ENCODE data around the gene CCDC71.

CCDC71 gene

DNA sequence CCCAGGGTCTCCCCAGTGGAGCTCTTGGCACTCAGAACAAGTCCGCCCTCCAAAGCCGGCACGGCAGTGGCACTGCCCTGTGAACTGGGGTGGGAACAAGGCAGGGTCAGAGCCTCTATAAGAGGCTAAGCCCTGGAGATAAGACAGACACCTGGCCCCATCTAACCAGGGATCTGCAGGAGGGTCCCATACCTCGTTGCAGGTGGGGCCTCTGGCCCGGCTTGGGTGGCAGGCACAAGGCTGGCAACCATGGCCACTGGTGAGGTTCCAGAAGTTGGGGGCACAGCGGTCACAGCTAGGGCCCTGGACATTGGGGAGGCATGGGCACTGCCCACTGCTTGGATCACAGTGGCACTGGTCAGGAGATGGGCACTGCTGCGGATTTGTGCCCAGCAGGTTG, 41.9 kb downstream of the CCDC71 start:
- Histone ChIP-seq H3K4me2 (ENCODE audit: low read length) (no peak overlapping the region), H3K79me2 (ENCODE audit: control insufficient read depth, low read length) (peaks cover 13% of the 10 kb centered on the region), H3K4me3 (ENCODE audit: low read length) (no peak overlapping the region), H3K4me1 (ENCODE audit: control insufficient read depth, low read length) (peaks cover 21% of the 10 kb centered on the region), H3F3A (ENCODE audit: control insufficient read depth, insufficient read depth) (peaks cover 9% of the 10 kb centered on the region), H4K20me1 (ENCODE audit: control insufficient read depth, insufficient read depth, low read depth, low read length) (no peaks in the 10 kb centered on the region), H3K27me3 (ENCODE audit: control insufficient read depth, low read length) (no peaks in the 10 kb centered on the region), H3K27ac (ENCODE audit: low read depth, low read length) (no peak overlapping the region), H3K36me3 (ENCODE audit: control insufficient read depth, low read length) (peaks cover 8% of the 10 kb centered on the region), H3K9me3 (ENCODE audit: control insufficient read depth, insufficient read depth, low read length) (no peaks in the 10 kb centered on the region), H3K9me2 (replicated peaks; ENCODE audit: control insufficient read depth, low read length) (no peaks in the 10 kb centered on the region)
- no peak for TF ChIP-seq EZH2phosphoT487 (IDR thresholded peaks at IDR 0.05; ENCODE audit: borderline replicate concordance, low read length)
- TF ChIP-seq, protein P1, sequence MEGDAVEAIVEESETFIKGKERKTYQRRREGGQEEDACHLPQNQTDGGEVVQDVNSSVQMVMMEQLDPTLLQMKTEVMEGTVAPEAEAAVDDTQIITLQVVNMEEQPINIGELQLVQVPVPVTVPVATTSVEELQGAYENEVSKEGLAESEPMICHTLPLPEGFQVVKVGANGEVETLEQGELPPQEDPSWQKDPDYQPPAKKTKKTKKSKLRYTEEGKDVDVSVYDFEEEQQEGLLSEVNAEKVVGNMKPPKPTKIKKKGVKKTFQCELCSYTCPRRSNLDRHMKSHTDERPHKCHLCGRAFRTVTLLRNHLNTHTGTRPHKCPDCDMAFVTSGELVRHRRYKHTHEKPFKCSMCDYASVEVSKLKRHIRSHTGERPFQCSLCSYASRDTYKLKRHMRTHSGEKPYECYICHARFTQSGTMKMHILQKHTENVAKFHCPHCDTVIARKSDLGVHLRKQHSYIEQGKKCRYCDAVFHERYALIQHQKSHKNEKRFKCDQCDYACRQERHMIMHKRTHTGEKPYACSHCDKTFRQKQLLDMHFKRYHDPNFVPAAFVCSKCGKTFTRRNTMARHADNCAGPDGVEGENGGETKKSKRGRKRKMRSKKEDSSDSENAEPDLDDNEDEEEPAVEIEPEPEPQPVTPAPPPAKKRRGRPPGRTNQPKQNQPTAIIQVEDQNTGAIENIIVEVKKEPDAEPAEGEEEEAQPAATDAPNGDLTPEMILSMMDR (IDR thresholded peaks at IDR 0.05; ENCODE audit: low read depth, low read length, poor library complexity, severe bottlenecking) = no peak

DNA sequence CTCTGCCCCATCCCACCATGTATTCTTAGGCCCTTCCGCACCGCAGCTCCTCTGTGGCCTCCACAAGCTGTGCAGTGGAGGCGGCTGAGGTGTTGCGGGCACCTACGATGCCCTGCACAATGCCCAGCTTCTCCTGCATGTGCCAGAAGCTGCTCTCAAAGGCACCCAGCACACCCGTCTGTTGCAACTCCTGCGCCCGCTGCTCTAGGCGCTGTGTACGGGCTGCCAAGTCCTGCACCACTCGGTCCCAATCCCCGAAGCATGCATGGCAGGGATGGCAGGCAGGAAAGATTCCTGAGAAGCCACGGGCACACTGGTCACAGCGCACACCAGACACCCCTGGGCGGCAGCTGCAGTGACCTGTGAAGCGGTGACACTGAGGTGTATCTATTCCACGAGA, 42.4 kb downstream of the CCDC71 start:
- Histone ChIP-seq H3K4me3 (ENCODE audit: low read length) (no peak overlapping the region), H3K36me3 (ENCODE audit: control insufficient read depth, low read length) (peaks cover 13% of the 10 kb centered on the region), H3K4me2 (ENCODE audit: low read length) (no peak overlapping the region), H3K9me2 (replicated peaks; ENCODE audit: control insufficient read depth, low read length) (no peaks in the 10 kb centered on the region), H3K4me1 (ENCODE audit: control insufficient read depth, low read length) (peaks cover 19% of the 10 kb centered on the region), H3F3A (ENCODE audit: control insufficient read depth, insufficient read depth) (peaks cover 9% of the 10 kb centered on the region), H3K79me2 (ENCODE audit: control insufficient read depth, low read length) (peaks cover 19% of the 10 kb centered on the region), H3K9me3 (ENCODE audit: control insufficient read depth, insufficient read depth, low read length) (no peaks in the 10 kb centered on the region), H4K20me1 (ENCODE audit: control insufficient read depth, insufficient read depth, low read depth, low read length) (no peaks in the 10 kb centered on the region), H3K27ac (ENCODE audit: low read depth, low read length) (no peak overlapping the region), H3K27me3 (ENCODE audit: control insufficient read depth, low read length) (no peaks in the 10 kb centered on the region)
- TF ChIP-seq EZH2phosphoT487 (IDR thresholded peaks at IDR 0.05; ENCODE audit: borderline replicate concordance, low read length) = no peak
- TF ChIP-seq, protein P1 (IDR thresholded peaks at IDR 0.05; ENCODE audit: low read depth, low read length, poor library complexity, severe bottlenecking) = no peak

DNA sequence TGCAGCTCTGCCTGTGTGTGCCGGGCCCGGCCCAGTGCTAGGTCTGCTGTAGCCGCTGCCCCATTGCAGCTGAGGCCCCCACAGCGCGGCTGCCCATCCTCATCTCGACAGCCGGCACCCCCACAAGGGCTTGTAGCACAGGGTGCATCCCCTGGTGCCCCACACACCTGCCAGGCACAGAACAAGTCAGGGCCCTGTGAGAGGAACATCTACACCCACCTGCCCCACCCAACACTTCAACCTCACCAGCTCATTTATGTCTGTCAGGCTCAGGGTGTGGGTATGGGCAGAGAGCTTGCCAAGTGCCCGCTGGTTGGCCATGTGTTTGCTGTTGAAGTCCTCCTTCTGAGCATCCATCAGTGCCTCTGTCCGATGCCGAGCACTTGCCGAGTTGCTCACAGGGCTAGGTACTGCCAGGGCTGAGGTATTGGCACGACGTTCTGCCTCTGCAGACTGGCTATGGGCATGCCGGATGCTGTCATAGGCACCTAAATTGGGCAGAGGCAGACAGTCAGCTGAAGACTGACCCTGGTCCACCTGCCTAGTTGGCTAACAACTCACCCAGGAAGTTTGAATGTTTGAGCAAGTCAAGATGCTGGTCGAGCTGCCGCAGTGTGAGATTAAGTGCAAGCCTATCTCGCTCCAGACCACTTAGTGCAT, 43.1 kb downstream of the CCDC71 start:
- Histone ChIP-seq H4K20me1 (ENCODE audit: control insufficient read depth, insufficient read depth, low read depth, low read length) (no peaks in the 10 kb centered on the region), H3K9me3 (ENCODE audit: control insufficient read depth, insufficient read depth, low read length) (no peaks in the 10 kb centered on the region), H3K27ac (ENCODE audit: low read depth, low read length) (no peak overlapping the region), H3K36me3 (ENCODE audit: control insufficient read depth, low read length) (peaks cover 19% of the 10 kb centered on the region), H3K79me2 (ENCODE audit: control insufficient read depth, low read length) (peaks cover 19% of the 10 kb centered on the region), H3K4me1 (ENCODE audit: control insufficient read depth, low read length) (peaks cover 18% of the 10 kb centered on the region), H3F3A (ENCODE audit: control insufficient read depth, insufficient read depth) (peaks cover 9% of the 10 kb centered on the region), H3K9me2 (replicated peaks; ENCODE audit: control insufficient read depth, low read length) (no peaks in the 10 kb centered on the region), H3K27me3 (ENCODE audit: control insufficient read depth, low read length) (no peaks in the 10 kb centered on the region), H3K4me2 (ENCODE audit: low read length) (no peak overlapping the region), H3K4me3 (ENCODE audit: low read length) (no peak overlapping the region)
- no peak for TF ChIP-seq EZH2phosphoT487 (IDR thresholded peaks at IDR 0.05; ENCODE audit: borderline replicate concordance, low read length)
- TF ChIP-seq, protein P1 (IDR thresholded peaks at IDR 0.05; ENCODE audit: low read depth, low read length, poor library complexity, severe bottlenecking) = no peak
